ENCODE data around the gene MAP7D2. TPM values are rescaled to one million over a fixed set of nuclear protein-coding genes. Genes with fewer than 3 reads are reported as not detected.

MAP7D2 gene
- total and polyA plus RNA-seq, 9 of the 15 experiments (the other 6 are each of a cell fraction or from before 2014, with no cell fraction given), result 0.01 to 0.04 (median 0.03) TPM; not detected in 4

DNA sequence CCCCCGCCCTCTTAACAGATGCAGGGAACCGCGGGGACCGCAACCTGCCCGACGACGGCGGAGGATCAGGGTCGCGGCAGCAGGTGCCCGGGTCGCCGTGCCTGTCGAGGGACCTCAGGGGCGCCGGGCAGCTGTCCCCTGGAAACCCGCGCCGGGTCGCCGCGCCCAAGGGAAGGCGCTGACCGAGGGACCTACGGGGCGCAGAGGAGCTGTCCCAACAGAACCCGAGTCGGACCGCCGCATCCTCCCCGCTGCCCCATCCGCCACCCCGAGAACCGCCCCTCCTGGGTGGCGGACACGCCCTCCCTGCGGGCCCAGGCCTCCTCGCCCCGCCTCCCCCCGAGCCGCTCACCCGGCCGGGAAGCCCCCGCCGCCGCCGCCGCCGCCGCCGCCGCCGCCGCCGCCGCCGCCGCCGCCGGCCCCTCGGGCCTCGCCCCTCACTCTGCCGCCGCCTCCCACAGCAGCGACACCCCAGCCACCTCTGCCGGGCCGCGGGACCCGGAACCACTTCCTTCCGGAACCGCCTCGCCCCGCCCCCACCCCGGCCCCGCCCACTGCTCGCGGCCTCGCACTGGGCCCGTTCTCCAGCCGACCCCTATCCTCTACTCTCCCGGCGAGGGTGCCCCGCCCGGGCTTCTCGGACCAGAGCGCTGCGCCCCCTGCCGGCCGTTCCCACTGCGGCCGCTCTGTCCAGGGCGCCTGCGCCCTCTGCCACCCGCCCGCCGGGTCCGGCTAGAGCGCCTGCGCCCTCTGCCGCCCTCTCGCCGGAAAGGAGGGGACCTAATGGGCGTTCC, 126.0 kb downstream of the MAP7D2 start, which contains the start of gene BCLAF3 (continued):
- TF ChIP-seq L3MBTL2 (IDR thresholded peaks at IDR 0.05) (peak; percentile 22; the same call in 1 of the 2 replicates), ZNF431 (CRISPR knock-in tag; IDR thresholded peaks at IDR 0.05) (no peak), NONO (IDR thresholded peaks at IDR 0.05; ENCODE audit: low read depth in 2 of 2, low read length in 1 of 2) (no peak), TAF9B (IDR thresholded peaks at IDR 0.05; ENCODE audit: partially characterized antibody) (no peak), C11orf30 (IDR thresholded peaks at IDR 0.05; ENCODE audit: low read depth) (no peak), GABPA (tag; conservative IDR thresholded peaks at IDR 0.05; ENCODE audit: low read depth) (peak; percentile 94), RAD51 (IDR thresholded peaks at IDR 0.05; ENCODE audit: borderline replicate concordance, low read depth) (no peak), NR2C1 (IDR thresholded peaks at IDR 0.05) (0 out of 2 replicates have a peak, but pooled peaks have one; percentile 46), NR2C1 (tag; IDR thresholded peaks at IDR 0.05) (no peak), ZNF143 (CRISPR knock-in tag; IDR thresholded peaks at IDR 0.05) (no peak), PHTF2 (CRISPR knock-in tag; IDR thresholded peaks at IDR 0.05) (no peak), DDX20 (tag; IDR thresholded peaks at IDR 0.05; ENCODE audit: low read depth) (no peak), ZKSCAN1 (IDR thresholded peaks at IDR 0.05; ENCODE audit: low read depth, low read length) (no peak)
- TF ChIP-seq, protein P1, sequence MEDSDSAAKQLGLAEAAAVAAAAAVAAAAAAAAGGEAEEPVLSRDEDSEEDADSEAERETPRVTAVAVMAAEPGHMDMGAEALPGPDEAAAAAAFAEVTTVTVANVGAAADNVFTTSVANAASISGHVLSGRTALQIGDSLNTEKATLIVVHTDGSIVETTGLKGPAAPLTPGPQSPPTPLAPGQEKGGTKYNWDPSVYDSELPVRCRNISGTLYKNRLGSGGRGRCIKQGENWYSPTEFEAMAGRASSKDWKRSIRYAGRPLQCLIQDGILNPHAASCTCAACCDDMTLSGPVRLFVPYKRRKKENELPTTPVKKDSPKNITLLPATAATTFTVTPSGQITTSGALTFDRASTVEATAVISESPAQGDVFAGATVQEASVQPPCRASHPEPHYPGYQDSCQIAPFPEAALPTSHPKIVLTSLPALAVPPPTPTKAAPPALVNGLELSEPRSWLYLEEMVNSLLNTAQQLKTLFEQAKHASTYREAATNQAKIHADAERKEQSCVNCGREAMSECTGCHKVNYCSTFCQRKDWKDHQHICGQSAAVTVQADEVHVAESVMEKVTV (CRISPR knock-in tag; IDR thresholded peaks at IDR 0.05), result 0 out of 2 replicates have a peak, but pooled peaks have one; percentile 14
- TF ChIP-seq, protein P2, sequence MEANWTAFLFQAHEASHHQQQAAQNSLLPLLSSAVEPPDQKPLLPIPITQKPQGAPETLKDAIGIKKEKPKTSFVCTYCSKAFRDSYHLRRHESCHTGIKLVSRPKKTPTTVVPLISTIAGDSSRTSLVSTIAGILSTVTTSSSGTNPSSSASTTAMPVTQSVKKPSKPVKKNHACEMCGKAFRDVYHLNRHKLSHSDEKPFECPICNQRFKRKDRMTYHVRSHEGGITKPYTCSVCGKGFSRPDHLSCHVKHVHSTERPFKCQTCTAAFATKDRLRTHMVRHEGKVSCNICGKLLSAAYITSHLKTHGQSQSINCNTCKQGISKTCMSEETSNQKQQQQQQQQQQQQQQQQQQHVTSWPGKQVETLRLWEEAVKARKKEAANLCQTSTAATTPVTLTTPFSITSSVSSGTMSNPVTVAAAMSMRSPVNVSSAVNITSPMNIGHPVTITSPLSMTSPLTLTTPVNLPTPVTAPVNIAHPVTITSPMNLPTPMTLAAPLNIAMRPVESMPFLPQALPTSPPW (CRISPR knock-in tag; IDR thresholded peaks at IDR 0.05), result peak; percentile 84
- TF ChIP-seq, protein P3, sequence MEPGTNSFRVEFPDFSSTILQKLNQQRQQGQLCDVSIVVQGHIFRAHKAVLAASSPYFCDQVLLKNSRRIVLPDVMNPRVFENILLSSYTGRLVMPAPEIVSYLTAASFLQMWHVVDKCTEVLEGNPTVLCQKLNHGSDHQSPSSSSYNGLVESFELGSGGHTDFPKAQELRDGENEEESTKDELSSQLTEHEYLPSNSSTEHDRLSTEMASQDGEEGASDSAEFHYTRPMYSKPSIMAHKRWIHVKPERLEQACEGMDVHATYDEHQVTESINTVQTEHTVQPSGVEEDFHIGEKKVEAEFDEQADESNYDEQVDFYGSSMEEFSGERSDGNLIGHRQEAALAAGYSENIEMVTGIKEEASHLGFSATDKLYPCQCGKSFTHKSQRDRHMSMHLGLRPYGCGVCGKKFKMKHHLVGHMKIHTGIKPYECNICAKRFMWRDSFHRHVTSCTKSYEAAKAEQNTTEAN (CRISPR knock-in tag; IDR thresholded peaks at IDR 0.05), result no peak
- TF ChIP-seq, protein P4, sequence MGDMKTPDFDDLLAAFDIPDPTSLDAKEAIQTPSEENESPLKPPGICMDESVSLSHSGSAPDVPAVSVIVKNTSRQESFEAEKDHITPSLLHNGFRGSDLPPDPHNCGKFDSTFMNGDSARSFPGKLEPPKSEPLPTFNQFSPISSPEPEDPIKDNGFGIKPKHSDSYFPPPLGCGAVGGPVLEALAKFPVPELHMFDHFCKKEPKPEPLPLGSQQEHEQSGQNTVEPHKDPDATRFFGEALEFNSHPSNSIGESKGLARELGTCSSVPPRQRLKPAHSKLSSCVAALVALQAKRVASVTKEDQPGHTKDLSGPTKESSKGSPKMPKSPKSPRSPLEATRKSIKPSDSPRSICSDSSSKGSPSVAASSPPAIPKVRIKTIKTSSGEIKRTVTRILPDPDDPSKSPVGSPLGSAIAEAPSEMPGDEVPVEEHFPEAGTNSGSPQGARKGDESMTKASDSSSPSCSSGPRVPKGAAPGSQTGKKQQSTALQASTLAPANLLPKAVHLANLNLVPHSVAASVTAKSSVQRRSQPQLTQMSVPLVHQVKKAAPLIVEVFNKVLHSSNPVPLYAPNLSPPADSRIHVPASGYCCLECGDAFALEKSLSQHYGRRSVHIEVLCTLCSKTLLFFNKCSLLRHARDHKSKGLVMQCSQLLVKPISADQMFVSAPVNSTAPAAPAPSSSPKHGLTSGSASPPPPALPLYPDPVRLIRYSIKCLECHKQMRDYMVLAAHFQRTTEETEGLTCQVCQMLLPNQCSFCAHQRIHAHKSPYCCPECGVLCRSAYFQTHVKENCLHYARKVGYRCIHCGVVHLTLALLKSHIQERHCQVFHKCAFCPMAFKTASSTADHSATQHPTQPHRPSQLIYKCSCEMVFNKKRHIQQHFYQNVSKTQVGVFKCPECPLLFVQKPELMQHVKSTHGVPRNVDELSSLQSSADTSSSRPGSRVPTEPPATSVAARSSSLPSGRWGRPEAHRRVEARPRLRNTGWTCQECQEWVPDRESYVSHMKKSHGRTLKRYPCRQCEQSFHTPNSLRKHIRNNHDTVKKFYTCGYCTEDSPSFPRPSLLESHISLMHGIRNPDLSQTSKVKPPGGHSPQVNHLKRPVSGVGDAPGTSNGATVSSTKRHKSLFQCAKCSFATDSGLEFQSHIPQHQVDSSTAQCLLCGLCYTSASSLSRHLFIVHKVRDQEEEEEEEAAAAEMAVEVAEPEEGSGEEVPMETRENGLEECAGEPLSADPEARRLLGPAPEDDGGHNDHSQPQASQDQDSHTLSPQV (IDR thresholded peaks at IDR 0.05), result no peak
- TF ChIP-seq, protein P5, sequence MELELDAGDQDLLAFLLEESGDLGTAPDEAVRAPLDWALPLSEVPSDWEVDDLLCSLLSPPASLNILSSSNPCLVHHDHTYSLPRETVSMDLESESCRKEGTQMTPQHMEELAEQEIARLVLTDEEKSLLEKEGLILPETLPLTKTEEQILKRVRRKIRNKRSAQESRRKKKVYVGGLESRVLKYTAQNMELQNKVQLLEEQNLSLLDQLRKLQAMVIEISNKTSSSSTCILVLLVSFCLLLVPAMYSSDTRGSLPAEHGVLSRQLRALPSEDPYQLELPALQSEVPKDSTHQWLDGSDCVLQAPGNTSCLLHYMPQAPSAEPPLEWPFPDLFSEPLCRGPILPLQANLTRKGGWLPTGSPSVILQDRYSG (tag; conservative IDR thresholded peaks at IDR 0.05; ENCODE audit: low read depth), result no peak
